ENCODE measurements around the gene SPTAN1. TPM values are rescaled to one million over a fixed set of nuclear protein-coding genes. Genes with fewer than 3 reads are reported as not detected.

SPTAN1 gene
- total RNA-seq, 1 experiment from 2014 or later, result 167 TPM

DNA sequence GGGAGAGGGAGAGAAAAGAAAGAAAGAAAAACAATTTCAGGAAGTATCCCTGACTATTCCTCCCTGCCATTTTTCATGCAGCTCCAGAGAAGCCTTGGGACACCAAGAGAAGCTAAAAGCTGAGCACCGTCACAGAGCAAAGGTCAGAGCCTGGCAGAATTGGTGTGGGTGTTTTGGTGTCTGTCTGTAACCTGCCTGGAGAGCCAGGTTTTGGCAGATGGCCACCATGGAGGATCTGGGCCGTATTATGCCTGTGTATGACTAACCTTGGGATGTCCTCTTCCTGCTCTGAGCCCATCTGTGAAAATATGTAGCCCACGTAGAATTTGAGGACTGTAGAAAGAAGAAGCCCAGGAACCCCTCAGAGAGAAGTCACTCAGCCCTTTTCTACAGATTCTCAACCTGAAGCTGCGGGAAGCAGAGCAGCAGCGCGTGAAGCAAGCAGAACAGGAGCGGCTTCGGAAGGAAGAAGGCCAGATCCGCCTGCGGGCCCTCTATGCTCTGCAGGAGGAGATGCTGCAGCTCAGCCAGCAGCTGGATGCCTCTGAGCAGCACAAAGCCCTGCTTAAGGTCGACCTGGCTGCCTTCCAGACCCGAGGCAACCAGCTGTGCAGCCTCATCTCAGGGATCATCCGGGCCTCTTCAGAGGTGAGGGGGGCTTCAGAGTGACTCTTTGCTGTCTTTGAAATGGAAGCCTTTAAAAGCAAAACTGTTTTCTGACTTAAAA, 29.0 kb upstream of the SPTAN1 start:
- no peak overlapping the region for H3K27ac ChIP-seq (ENCODE audit: low read length)
- DNase-seq, result no peak
- H3K9me3 ChIP-seq (ENCODE audit: low read length), result no peaks in the 10 kb centered on the region
- no peak overlapping the region for H3K4me2 ChIP-seq (ENCODE audit: low read depth, low read length, poor library complexity, severe bottlenecking)
- H3K4me3 ChIP-seq (ENCODE audit: low read length), result no peak overlapping the region
- H3K79me2 ChIP-seq (ENCODE audit: low read length), result no peaks in the 10 kb centered on the region
- H3K9me2 ChIP-seq (replicated peaks; ENCODE audit: insufficient read depth, low read length), result no peaks in the 10 kb centered on the region
- no peaks in the 10 kb centered on the region for H3K27me3 ChIP-seq (ENCODE audit: low read length)
- no peak overlapping the region for H3K9ac ChIP-seq (ENCODE audit: low read length)
- no peak overlapping the region for H2AFZ ChIP-seq (ENCODE audit: low read length)
- H4K20me1 ChIP-seq (ENCODE audit: insufficient read depth, low read depth, low read length), result no peaks in the 10 kb centered on the region
- H3K36me3 ChIP-seq (ENCODE audit: insufficient read depth, low read length), result peaks cover 16% of the 10 kb centered on the region
- H3K4me1 ChIP-seq (ENCODE audit: low read length), result no peaks in the 10 kb centered on the region

DNA sequence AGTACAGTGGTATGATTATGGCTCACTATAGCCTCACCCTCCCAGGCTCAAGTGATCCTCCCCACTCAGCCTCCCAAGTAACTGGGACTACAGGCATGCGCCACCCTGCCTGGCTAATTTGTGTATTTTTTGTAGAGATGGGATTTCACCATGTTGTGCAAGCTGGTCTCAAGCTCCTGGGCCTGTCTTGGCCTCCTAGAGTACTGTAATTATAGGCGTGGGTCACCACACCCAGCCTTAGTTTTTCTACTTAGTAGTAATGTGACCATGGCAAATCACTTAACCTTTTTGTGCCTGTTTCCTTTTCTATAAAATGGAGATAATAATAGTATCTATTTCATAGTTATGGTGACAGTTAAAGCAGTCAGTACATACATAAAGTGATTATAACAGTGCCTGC, 25.7 kb upstream of the SPTAN1 start:
- Histone ChIP-seq H3K4me2 (ENCODE audit: low read depth, low read length, poor library complexity, severe bottlenecking) (no peak overlapping the region), H3K79me2 (ENCODE audit: low read length) (no peaks in the 10 kb centered on the region), H3K27ac (ENCODE audit: low read length) (no peak overlapping the region), H3K4me3 (ENCODE audit: low read length) (no peak overlapping the region), H3K9me2 (replicated peaks; ENCODE audit: insufficient read depth, low read length) (no peaks in the 10 kb centered on the region), H3K36me3 (ENCODE audit: insufficient read depth, low read length) (peaks cover 19% of the 10 kb centered on the region), H4K20me1 (ENCODE audit: insufficient read depth, low read depth, low read length) (no peaks in the 10 kb centered on the region), H3K9ac (ENCODE audit: low read length) (no peak overlapping the region), H3K4me1 (ENCODE audit: low read length) (no peaks in the 10 kb centered on the region), H2AFZ (ENCODE audit: low read length) (no peak overlapping the region), H3K27me3 (ENCODE audit: low read length) (no peaks in the 10 kb centered on the region), H3K9me3 (ENCODE audit: low read length) (no peaks in the 10 kb centered on the region)
- no peak for DNase-seq

DNA sequence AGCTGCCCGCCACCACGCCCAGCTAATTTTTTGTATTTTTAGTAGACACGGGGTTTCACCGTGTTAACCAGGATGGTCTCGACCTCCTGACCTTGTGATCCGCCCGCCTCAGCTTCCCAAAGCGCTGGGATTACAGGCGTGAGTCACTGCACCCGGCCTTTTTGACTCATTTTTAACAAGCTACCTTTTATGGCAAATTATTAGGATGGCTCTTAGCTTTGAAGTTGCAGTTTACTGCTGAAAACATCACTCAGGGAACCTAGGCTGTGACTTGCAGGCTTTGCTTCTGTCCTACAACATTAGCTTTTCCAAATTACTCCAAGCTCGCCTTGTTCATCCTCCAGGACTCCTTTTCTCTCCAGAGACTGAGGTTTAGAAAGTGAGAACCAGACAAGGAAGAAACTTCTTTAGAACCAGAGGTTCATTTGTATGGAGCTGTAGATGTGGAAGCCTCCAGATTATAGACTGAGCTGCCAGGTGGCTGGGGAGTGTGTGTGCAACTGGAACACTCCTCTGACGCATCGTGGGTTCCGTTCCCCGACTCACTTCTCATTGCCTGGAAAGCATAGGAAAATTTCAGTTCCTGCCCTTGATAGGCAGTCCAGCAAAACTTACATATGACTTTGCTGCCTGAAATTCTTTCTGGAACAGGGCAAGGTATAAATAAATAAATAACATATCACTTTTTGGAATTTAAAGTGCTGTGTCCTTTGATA, 23.8 kb upstream of the SPTAN1 start:
- DNase-seq, result no peak
- H3K36me3 ChIP-seq (ENCODE audit: insufficient read depth, low read length), result peaks cover 16% of the 10 kb centered on the region
- no peaks in the 10 kb centered on the region for H3K9me2 ChIP-seq (replicated peaks; ENCODE audit: insufficient read depth, low read length)
- H3K4me1 ChIP-seq (ENCODE audit: low read length), result no peaks in the 10 kb centered on the region
- no peak overlapping the region for H3K4me2 ChIP-seq (ENCODE audit: low read depth, low read length, poor library complexity, severe bottlenecking)
- H3K9ac ChIP-seq (ENCODE audit: low read length), result no peak overlapping the region
- H3K27ac ChIP-seq (ENCODE audit: low read length), result no peak overlapping the region
- H3K4me3 ChIP-seq (ENCODE audit: low read length), result no peak overlapping the region
- no peaks in the 10 kb centered on the region for H3K79me2 ChIP-seq (ENCODE audit: low read length)
- H3K9me3 ChIP-seq (ENCODE audit: low read length), result no peaks in the 10 kb centered on the region
- H2AFZ ChIP-seq (ENCODE audit: low read length), result no peak overlapping the region
- no peaks in the 10 kb centered on the region for H3K27me3 ChIP-seq (ENCODE audit: low read length)
- no peaks in the 10 kb centered on the region for H4K20me1 ChIP-seq (ENCODE audit: insufficient read depth, low read depth, low read length)

DNA sequence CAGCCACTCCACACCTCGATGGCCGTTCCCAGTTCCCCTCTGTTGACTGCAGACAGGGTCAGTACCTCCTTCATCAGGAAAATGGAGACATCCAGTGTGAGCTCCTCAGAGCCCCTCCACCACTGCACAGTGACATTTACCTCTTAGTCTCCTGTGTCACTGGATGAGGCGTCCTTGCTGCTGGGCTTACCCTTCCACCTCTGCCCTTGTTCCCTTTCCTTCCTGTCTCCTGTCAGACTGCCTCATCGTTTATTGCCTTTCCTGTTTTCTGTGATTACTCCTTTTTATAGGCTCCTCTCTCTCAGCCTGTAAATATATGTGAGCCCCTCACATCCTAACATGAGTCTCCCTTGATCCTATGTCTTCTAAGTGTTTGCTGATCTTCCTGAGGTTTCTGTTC, 23.2 kb upstream of the SPTAN1 start:
- H2AFZ ChIP-seq (ENCODE audit: low read length), result no peak overlapping the region
- H3K27ac ChIP-seq (ENCODE audit: low read length), result no peak overlapping the region
- H3K36me3 ChIP-seq (ENCODE audit: insufficient read depth, low read length), result peaks cover 16% of the 10 kb centered on the region
- no peak overlapping the region for H3K9ac ChIP-seq (ENCODE audit: low read length)
- no peak overlapping the region for H3K4me2 ChIP-seq (ENCODE audit: low read depth, low read length, poor library complexity, severe bottlenecking)
- H3K9me3 ChIP-seq (ENCODE audit: low read length), result no peaks in the 10 kb centered on the region
- no peak for DNase-seq
- H3K9me2 ChIP-seq (replicated peaks; ENCODE audit: insufficient read depth, low read length), result no peaks in the 10 kb centered on the region
- H3K4me1 ChIP-seq (ENCODE audit: low read length), result no peaks in the 10 kb centered on the region
- no peak overlapping the region for H3K4me3 ChIP-seq (ENCODE audit: low read length)
- H4K20me1 ChIP-seq (ENCODE audit: insufficient read depth, low read depth, low read length), result no peaks in the 10 kb centered on the region
- H3K27me3 ChIP-seq (ENCODE audit: low read length), result no peaks in the 10 kb centered on the region
- H3K79me2 ChIP-seq (ENCODE audit: low read length), result no peaks in the 10 kb centered on the region

DNA sequence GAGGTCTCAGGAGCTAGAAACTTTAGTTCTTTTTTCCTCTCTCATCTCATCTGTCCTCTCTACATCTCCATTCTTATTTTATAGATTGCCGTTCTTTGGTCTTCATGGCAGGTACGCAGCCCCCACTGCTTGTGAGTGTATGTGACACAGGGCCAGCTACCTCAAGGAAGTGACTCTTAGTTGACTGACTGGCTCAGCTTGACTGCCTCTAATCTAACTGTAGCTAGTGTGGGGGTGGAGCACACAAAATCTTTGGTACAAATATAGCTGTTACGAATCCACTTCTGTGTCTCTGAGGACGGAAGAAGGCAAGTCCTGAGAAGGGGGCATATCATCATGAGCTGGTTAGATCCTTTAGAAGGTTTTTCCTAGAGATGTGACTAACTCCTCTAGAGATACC, 19.8 kb upstream of the SPTAN1 start:
- Histone ChIP-seq H2AFZ (ENCODE audit: low read length) (no peak overlapping the region), H3K36me3 (ENCODE audit: insufficient read depth, low read length) (peaks cover 16% of the 10 kb centered on the region), H4K20me1 (ENCODE audit: insufficient read depth, low read depth, low read length) (no peaks in the 10 kb centered on the region), H3K9ac (ENCODE audit: low read length) (no peak overlapping the region), H3K27me3 (ENCODE audit: low read length) (no peaks in the 10 kb centered on the region), H3K9me3 (ENCODE audit: low read length) (no peaks in the 10 kb centered on the region), H3K9me2 (replicated peaks; ENCODE audit: insufficient read depth, low read length) (no peaks in the 10 kb centered on the region), H3K4me3 (ENCODE audit: low read length) (no peak overlapping the region), H3K27ac (ENCODE audit: low read length) (no peak overlapping the region), H3K4me1 (ENCODE audit: low read length) (no peaks in the 10 kb centered on the region), H3K4me2 (ENCODE audit: low read depth, low read length, poor library complexity, severe bottlenecking) (no peak overlapping the region), H3K79me2 (ENCODE audit: low read length) (no peaks in the 10 kb centered on the region)
- DNase-seq, result peak; percentile 17

DNA sequence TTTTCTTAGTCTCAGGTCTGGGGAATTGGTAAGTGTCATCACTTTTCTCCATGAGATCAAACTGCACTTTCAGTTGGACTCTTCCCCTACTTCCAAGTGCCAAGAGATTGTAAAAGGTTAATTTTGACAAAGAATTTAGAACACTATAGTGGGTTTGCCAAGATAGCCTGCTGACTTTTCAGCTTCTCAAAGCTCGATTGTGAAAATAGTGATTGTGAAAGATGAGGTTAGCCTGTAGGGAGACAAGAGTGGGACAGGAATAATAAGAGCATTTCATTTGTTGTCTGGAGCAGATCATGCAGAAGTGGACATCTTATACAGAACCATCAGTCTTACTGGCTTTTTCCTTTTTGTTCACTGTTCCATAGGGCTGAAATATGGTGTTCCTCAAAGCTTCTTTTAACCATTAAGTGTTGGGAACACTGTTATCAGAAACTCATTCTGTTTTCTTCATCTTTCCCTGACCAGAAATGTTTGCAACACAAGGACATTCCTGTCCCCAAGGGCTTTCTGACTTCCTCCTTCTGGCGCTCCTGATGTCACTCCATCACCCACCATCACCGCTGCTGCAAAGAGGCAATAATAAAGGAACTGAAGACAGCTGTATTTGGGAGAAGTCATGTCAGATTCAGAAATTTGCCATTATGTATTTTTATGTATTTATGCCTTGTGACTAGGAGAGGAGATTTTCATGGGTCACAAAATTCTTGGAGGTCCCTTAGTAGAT, 11.6 kb upstream of the SPTAN1 start:
- H3K27ac ChIP-seq (ENCODE audit: low read length), result no peak overlapping the region
- H3K79me2 ChIP-seq (ENCODE audit: low read length), result no peaks in the 10 kb centered on the region
- DNase-seq, result peak; percentile 21
- no peak overlapping the region for H3K4me2 ChIP-seq (ENCODE audit: low read depth, low read length, poor library complexity, severe bottlenecking)
- no peaks in the 10 kb centered on the region for H4K20me1 ChIP-seq (ENCODE audit: insufficient read depth, low read depth, low read length)
- no peaks in the 10 kb centered on the region for H3K9me3 ChIP-seq (ENCODE audit: low read length)
- H2AFZ ChIP-seq (ENCODE audit: low read length), result no peak overlapping the region
- H3K9me2 ChIP-seq (replicated peaks; ENCODE audit: insufficient read depth, low read length), result no peaks in the 10 kb centered on the region
- no peak overlapping the region for H3K4me3 ChIP-seq (ENCODE audit: low read length)
- peaks cover 50% of the 10 kb centered on the region for H3K36me3 ChIP-seq (ENCODE audit: insufficient read depth, low read length)
- H3K4me1 ChIP-seq (ENCODE audit: low read length), result no peaks in the 10 kb centered on the region
- H3K27me3 ChIP-seq (ENCODE audit: low read length), result no peaks in the 10 kb centered on the region
- H3K9ac ChIP-seq (ENCODE audit: low read length), result no peak overlapping the region

DNA sequence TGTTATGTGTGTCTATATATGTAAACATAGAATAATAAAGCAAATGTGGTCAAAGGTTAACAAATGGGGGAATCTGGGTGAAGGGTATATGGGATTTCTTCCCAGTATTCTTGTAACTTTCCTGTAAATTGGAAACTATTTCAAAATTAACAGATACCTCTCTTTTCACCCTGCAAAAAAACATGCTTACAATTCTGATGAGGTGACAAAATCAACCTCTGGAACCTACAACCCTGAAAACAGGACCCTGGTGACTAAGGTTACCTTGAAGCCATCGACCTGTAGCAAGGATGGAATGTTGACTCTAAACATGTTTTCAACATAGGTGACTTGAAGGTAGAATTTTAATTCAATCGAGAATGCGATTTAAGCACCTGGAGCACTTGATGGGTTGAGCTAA, 5.9 kb upstream of the SPTAN1 start:
- Histone ChIP-seq H3K9ac (ENCODE audit: low read length) (no peak overlapping the region), H3K4me3 (ENCODE audit: low read length) (no peak overlapping the region), H3K9me3 (ENCODE audit: low read length) (no peaks in the 10 kb centered on the region), H4K20me1 (ENCODE audit: insufficient read depth, low read depth, low read length) (no peaks in the 10 kb centered on the region), H3K9me2 (replicated peaks; ENCODE audit: insufficient read depth, low read length) (no peaks in the 10 kb centered on the region), H3K4me2 (ENCODE audit: low read depth, low read length, poor library complexity, severe bottlenecking) (no peak overlapping the region), H3K4me1 (ENCODE audit: low read length) (peaks cover 8% of the 10 kb centered on the region), H3K36me3 (ENCODE audit: insufficient read depth, low read length) (peaks cover 4% of the 10 kb centered on the region; the same call in 1 of the 2 replicates), H3K79me2 (ENCODE audit: low read length) (no peaks in the 10 kb centered on the region), H3K27me3 (ENCODE audit: low read length) (no peaks in the 10 kb centered on the region), H3K27ac (ENCODE audit: low read length) (no peak overlapping the region), H2AFZ (ENCODE audit: low read length) (no peak overlapping the region)
- DNase-seq, result no peak

DNA sequence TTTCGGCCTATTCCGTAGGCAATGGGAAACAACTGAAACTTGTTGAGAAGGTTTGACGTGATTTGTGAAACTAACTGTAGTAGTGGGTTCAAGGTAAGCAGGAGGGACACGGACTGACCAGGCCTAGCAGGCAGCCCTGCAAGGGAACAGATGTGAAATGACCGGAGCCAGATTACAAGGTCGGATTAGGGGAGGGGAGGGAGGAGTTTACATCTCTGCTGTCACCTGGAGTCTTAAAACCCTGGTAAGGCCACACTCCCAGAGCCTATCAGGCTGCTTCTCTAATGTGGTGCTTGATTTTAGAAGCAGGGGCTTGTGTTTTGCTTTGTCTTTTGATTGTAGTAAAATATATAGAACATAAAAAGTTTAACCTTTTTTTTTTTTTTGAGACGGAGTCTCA, 3.5 kb upstream of the SPTAN1 start:
- Histone ChIP-seq H3K9me3 (ENCODE audit: low read length) (no peaks in the 10 kb centered on the region), H3K79me2 (ENCODE audit: low read length) (peaks cover 13% of the 10 kb centered on the region), H3K4me3 (ENCODE audit: low read length) (no peak overlapping the region), H2AFZ (ENCODE audit: low read length) (no peak overlapping the region), H3K4me2 (ENCODE audit: low read depth, low read length, poor library complexity, severe bottlenecking) (no peak overlapping the region), H3K27ac (ENCODE audit: low read length) (no peak overlapping the region), H3K9ac (ENCODE audit: low read length) (no peak overlapping the region), H3K36me3 (ENCODE audit: insufficient read depth, low read length) (no peaks in the 10 kb centered on the region), H3K9me2 (replicated peaks; ENCODE audit: insufficient read depth, low read length) (no peaks in the 10 kb centered on the region), H3K27me3 (ENCODE audit: low read length) (no peaks in the 10 kb centered on the region), H4K20me1 (ENCODE audit: insufficient read depth, low read depth, low read length) (peaks cover 3% of the 10 kb centered on the region; the same call in 1 of the 2 replicates), H3K4me1 (ENCODE audit: low read length) (peaks cover 16% of the 10 kb centered on the region)
- DNase-seq, result peak; percentile 9
